Measurements from ENCODE around the gene SLC39A11. TPM values are rescaled to one million over a fixed set of nuclear protein-coding genes. Genes with fewer than 3 reads are reported as not detected.

Gene SLC39A11
- total RNA-seq, 1 donor from 2014 or later, result 34.8 TPM

DNA sequence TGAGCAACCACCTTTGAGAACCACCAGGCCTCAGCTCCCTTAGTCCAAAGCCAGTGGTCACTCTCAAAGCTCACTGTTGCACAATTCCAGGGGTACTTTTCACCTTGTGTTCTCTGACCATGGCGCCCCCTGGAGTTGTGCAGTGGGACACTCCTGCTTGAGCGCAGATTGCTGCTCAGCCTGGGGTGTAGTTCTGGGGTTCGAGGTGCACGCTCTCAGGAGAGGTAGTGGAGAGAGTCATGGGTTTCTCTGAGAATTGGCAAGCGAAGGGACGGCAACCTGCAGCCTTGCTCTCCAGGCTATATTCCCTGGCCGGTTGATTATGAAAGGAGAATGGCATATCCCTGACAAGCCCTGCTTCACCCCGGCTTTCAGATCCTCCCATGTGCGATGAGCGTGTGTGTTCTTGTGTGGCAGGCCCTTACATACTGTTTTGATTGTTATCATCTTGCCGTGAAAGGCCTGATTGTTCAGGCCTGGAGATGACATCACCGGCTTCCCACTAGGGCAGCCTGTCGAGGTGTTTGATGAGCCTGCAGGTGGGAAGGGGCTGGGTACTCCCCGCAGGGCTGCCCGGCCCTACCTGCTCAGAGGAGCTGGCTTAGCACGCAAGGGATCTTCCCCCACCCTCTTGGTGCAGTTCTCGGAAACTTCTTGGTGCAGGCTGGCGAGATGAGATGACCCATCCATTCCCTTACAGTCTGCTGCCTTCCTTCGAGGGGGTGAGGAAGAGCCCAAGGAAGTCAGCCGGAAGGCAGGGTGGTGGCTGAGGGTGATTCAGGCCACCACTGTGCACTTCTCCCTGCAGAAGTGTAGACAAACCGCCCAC lies 431.2 kb downstream of the SLC39A11 start:
- TF ChIP-seq, protein P1, sequence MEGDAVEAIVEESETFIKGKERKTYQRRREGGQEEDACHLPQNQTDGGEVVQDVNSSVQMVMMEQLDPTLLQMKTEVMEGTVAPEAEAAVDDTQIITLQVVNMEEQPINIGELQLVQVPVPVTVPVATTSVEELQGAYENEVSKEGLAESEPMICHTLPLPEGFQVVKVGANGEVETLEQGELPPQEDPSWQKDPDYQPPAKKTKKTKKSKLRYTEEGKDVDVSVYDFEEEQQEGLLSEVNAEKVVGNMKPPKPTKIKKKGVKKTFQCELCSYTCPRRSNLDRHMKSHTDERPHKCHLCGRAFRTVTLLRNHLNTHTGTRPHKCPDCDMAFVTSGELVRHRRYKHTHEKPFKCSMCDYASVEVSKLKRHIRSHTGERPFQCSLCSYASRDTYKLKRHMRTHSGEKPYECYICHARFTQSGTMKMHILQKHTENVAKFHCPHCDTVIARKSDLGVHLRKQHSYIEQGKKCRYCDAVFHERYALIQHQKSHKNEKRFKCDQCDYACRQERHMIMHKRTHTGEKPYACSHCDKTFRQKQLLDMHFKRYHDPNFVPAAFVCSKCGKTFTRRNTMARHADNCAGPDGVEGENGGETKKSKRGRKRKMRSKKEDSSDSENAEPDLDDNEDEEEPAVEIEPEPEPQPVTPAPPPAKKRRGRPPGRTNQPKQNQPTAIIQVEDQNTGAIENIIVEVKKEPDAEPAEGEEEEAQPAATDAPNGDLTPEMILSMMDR (IDR thresholded peaks at IDR 0.05), result no peak
- no peak for ATAC-seq (ENCODE audit: low read depth)
- ChIA-PET CTCF (no interaction called here), POLR2A (no interaction called here)
- no peak for DNase-seq
- Mint-ChIP-seq H3K36me3 (ENCODE audit: low read depth) (no peaks in the 10 kb centered on the region), H3K27ac (no peak overlapping the region), H3K4me1 (no peaks in the 10 kb centered on the region), H3K27me3 (no peaks in the 10 kb centered on the region), H3K4me3 (no peak overlapping the region), H3K9me3 (no peaks in the 10 kb centered on the region)
- intact Hi-C loops (cut with micrococcal nuclease), result no loop called here

DNA sequence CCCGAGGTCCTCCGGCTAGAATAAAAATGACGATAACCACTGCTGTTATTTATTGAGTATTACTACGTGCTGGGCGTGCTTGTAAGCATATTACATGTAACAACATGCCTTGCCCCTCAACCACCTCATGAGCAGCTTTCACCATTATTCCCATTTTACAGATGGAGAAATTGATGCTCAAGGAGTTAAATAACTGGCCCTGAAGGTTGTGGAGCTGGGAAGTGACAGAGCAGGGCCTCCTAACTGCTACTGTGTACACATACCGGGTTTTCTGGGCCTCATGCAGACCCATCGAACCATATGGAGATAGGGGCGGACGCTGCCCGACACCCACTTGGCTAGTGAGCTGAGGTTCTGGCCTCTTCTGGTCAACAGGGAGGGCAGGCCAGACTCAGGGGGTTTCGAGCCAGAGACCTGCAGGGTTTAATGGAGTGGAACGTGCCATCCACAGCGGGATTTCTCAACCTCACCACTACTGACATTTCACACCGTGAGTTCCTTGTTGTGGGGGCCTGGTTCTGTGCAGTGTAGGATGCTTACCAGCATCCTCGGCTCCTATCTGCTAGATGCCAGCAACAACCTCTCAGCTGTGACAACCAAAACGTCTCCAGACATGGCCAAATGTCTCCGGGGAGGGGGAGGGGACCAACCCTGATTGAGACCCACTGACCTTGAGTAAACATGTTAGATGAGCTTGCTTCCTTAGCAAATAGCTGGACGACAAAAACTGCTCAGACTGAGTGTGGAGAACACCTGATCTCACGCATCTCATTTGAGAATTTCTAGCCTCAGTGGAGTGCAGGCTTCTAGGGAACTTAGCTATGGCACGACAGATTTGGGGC lies 432.0 kb downstream of the SLC39A11 start:
- no peak for DNase-seq
- ChIA-PET POLR2A (no interaction called here), CTCF (no interaction called here)
- TF ChIP-seq, protein P1 (IDR thresholded peaks at IDR 0.05), result no peak
- Mint-ChIP-seq H3K27ac (no peak overlapping the region), H3K4me1 (no peaks in the 10 kb centered on the region), H3K4me3 (no peak overlapping the region), H3K27me3 (no peaks in the 10 kb centered on the region), H3K9me3 (no peaks in the 10 kb centered on the region), H3K36me3 (ENCODE audit: low read depth) (no peaks in the 10 kb centered on the region)
- intact Hi-C loops (cut with micrococcal nuclease), result no loop called here
- ATAC-seq (ENCODE audit: low read depth), result no peak

DNA sequence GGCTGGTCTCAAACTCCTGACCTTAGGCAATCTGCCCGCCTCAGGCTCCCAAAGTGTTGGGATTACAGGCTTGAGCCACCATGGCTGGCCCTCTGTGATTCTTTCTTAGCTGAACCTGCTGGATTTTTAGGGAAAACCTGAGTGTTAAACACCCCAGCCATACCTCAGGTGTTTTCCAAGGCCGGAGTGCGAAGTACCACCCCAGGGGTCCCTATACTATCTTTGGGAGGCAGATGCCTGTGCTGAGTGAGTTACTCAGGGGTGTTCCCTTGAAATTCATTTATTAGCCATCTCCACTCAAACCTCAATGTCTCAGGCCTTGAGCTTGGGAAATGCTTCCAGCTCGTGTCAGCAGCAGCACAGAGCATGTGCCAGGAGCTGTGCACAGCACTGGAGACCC lies 432.7 kb downstream of the SLC39A11 start:
- DNase-seq, result no peak
- Mint-ChIP-seq H3K9me3 (no peaks in the 10 kb centered on the region), H3K4me3 (no peak overlapping the region), H3K27ac (no peak overlapping the region), H3K27me3 (no peaks in the 10 kb centered on the region), H3K4me1 (no peaks in the 10 kb centered on the region), H3K36me3 (ENCODE audit: low read depth) (no peaks in the 10 kb centered on the region)
- TF ChIP-seq, protein P1 (IDR thresholded peaks at IDR 0.05), result no peak
- ChIA-PET CTCF (no interaction called here), POLR2A (no interaction called here)
- no peak for ATAC-seq (ENCODE audit: low read depth)
- intact Hi-C loops (cut with micrococcal nuclease), result no loop called here

DNA sequence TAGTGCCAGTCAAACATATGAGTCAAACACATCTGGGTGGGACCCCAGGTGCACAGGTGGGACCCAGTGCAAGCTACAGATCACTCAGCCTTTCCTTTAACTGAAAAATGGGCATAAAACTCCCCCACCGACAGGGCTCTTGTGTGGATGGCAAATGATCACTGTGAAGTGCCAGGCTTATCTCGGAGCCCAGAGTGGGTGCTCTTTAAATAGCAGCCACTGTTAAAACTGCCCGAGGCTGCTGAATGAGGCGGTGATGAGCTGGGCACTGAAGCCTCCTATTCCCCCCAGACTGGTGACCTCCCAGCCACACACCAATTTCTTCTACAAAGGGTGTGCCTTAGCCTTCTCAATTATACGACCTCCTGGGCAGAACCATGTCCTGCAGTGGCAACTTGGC lies 433.8 kb downstream of the SLC39A11 start:
- ChIA-PET CTCF (no interaction called here), POLR2A (no interaction called here)
- intact Hi-C loops (cut with micrococcal nuclease), result no loop called here
- ATAC-seq (ENCODE audit: low read depth), result no peak
- Mint-ChIP-seq H3K4me1 (no peaks in the 10 kb centered on the region), H3K36me3 (ENCODE audit: low read depth) (no peaks in the 10 kb centered on the region), H3K27ac (no peak overlapping the region), H3K9me3 (no peaks in the 10 kb centered on the region), H3K27me3 (no peaks in the 10 kb centered on the region), H3K4me3 (no peak overlapping the region)
- TF ChIP-seq, protein P1 (IDR thresholded peaks at IDR 0.05), result no peak
- DNase-seq, result no peak
